Psoas muscle (tissue), 8 donors: ENCODE results near the gene EIF5. TPM values are rescaled to one million over a fixed set of nuclear protein-coding genes. Genes with fewer than 3 reads are reported as not detected.

Experiments
- ATAC-seq, 4 donors: fragments of 200-7000 bp; cut with Tn5 transposase; one replicate each; pipeline ENCODE4 v1.9.1; 2020; ENCODE audit warnings: moderate library complexity in 3 of 4, mild to moderate bottlenecking in 2 of 4
- DNase-seq, 2 donors: peaks; one replicate each; pipeline ENCODE4 v3.0.0-alpha.2; 2020
- H3K27ac ChIP-seq: fragments of 200-600 bp; one replicate; pipeline ENCODE4 v1.8.0; 2022
- H3K27me3 ChIP-seq, 3 donors: fragments of 200-600 bp in 1 of 3; one replicate each; pipeline versions ENCODE4 v1.6.1 to v1.8.0; 2013 to 2022; ENCODE audit warnings: low read length in 2 of 3, mild to moderate bottlenecking in 2 of 3, moderate library complexity in 1 of 3; ENCODE audit not compliant: insufficient read depth in 3 of 3
- H3K36me3 ChIP-seq, 2 donors: fragments of 200-600 bp in 1 of 2; one replicate each; pipeline versions ENCODE4 v1.6.1 to v1.8.0; 2013 to 2022; ENCODE audit warnings: low read depth in 1 of 2, mild to moderate bottlenecking in 1 of 2, moderate library complexity in 1 of 2; ENCODE audit not compliant: insufficient read depth in 1 of 2
- H3K4me1 ChIP-seq: fragments of 200-600 bp; one replicate; pipeline ENCODE4 v1.8.0; 2022
- H3K4me3 ChIP-seq: fragments of 200-600 bp; one replicate; pipeline ENCODE4 v1.8.0; 2022; ENCODE audit warnings: mild to moderate bottlenecking
- H3K9me3 ChIP-seq: fragments of 200-600 bp; one replicate; pipeline ENCODE4 v1.8.0; 2022
- CTCF ChIP-seq: fragments of 200-600 bp; IDR thresholded peaks from one replicate; pipeline ENCODE4 v1.8.0; 2022; ENCODE audit warnings: antibody characterized with exemption
- WGBS, 3 donors: extraction: QIAGEN DNeasy Blood & Tissue Kit; methylation state at CpG; one replicate each; pipeline versions ENCODE4 v1.1.6 to v1.1.7; 2013; 5-methylcytosine and 5-hydroxymethylcytosine counted together
- intact Hi-C, 2 donors: fragments of 100-400 bp; cut with DNase I; formaldehyde crosslinking; loops; one replicate each; pipeline versions ENCODE4 v1.11.0 to v1.14.2; 2022
- polyA plus RNA-seq, 3 donors: library from polyadenylated mRNA; stranded (reverse); fragments of 200-250 nt; gene quantifications; one replicate each; pipeline ENCODE4 v1.2.3, GENCODE V29; 2013
- total RNA-seq, 4 donors: library from RNA; stranded (reverse); fragmentation: NEBNext Ultra II Directional in 2 of 4; extraction: Animal tissue kit (Norgen Biotek cat#: 25700) in 2 of 4; gene quantifications; one replicate each; pipeline versions ENCODE4 v1.2.1 to v1.2.4, GENCODE V29; 2021 to 2023
- donor health status: healthy with polysubstance abuse.
- donor health status: DM: no; HTN: no; CAD: no; lungs with moderate emphysema.
- donor health status: Bipolar disorder and iron deficiency.
- donor health status: healthy.
- donor health status: DM: yes; HTN: yes; CAD: no.
- donor health status: DM: no; HTN: no; CAD: no.
- donor health status: DM: no; HTN: no; CAD: no.
- donor health status: DM: yes; HTN: yes; CAD: no.

Gene EIF5
- total and polyA plus RNA-seq, 7 donors, result 163 to 535 (median 381) TPM

DNA sequence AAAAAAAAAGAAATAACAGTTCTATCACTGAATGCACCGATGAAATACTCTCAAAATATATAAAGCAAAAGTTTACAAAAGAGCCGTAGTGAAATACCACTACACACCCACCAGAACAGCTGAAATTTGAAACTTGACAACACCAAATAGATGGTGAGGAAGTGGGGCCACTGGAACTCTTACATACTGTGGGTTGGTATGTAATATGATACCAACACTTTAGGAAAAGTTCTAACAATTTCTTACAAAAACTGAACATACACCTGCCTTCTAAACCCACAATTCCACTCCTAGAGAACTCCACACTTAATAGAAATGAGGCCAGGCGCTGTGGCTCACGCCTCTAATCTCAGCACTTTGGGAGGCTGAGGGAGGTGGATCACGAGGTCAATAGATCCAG lies 14.1 kb downstream of the EIF5 start:
- 72 to 76% (median 73%) methylated on average over 5 of the region's 5 CpGs for WGBS, 3 donors
- no peak overlapping the region for H3K4me3 ChIP-seq

DNA sequence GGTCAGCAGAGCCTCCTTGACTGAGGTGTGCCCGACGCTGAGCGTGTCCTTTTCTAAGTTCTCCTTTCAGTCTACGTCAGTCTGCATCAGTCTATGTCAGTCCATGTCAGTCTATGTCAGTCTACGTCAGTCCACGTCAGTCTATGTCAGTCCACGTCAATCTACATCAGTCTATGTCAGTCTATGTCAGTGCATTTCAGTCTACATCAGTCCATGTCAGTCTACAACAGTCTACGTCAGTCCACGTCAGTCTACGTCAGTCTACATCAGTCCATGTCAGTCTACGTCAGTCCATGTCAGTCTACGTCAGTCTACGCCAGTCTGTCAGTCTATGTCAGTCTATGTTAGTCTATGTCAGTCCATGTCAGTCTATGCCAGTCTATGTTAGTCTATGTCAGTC lies 15.9 kb downstream of the EIF5 start:
- WGBS, 3 donors, result 89 to 91% (median 90%) methylated on average over 13 of the region's 13 CpGs
- Histone ChIP-seq H3K9me3 (no peaks in the 10 kb centered on the region), H3K27ac (no peak overlapping the region), H3K36me3 (peaks cover 0 to 2% of the 10 kb centered on the region in 2 donors), H3K4me3 (no peak overlapping the region), H3K4me1 (no peaks in the 10 kb centered on the region), H3K27me3 (no peaks in the 10 kb centered on the region)
- DNase-seq (no peak), ATAC-seq (no peak)
- TF ChIP-seq CTCF, result no peak
- intact Hi-C loops, result no loop called here

More for the DNA sequence above, 14.1 kb downstream of the EIF5 start:
- Histone ChIP-seq H3K4me1 (no peaks in the 10 kb centered on the region), H3K36me3 (peaks cover 8 to 20% of the 10 kb centered on the region in 2 donors), H3K27ac (no peak overlapping the region), H3K27me3 (no peaks in the 10 kb centered on the region), H3K9me3 (no peaks in the 10 kb centered on the region)
- ATAC-seq (no peak), DNase-seq (no peak)
- intact Hi-C loops, result no loop called here
- no peak for TF ChIP-seq CTCF

- Histone ChIP-seq H3K27me3 (no peaks in the 10 kb centered on the region), H3K9me3 (no peaks in the 10 kb centered on the region), H3K4me3 (no peak overlapping the region), H3K27ac (no peak overlapping the region), H3K4me1 (no peaks in the 10 kb centered on the region), H3K36me3 (no peaks in the 10 kb centered on the region)
- DNase-seq, result no peak
- intact Hi-C loops, result no loop called here
- TF ChIP-seq CTCF, result no peak
- no peak for ATAC-seq
- WGBS, 3 donors, result 77 to 80% (median 78%) methylated on average over 7 of the region's 7 CpGs
Observed at GRCh38 chr14:103353362-103353761, 19.3 kb downstream of the EIF5 start.

- no peak for ATAC-seq
- H3K27ac ChIP-seq, result no peak overlapping the region
- DNase-seq, result no peak
Observed at GRCh38 chr14:103354141-103354540, 20.1 kb downstream of the EIF5 start.

More at GRCh38 chr14:103354141-103354540, 20.1 kb downstream of the EIF5 start:
- Histone ChIP-seq H3K36me3 (no peaks in the 10 kb centered on the region), H3K9me3 (no peaks in the 10 kb centered on the region), H3K4me3 (no peak overlapping the region), H3K27me3 (no peaks in the 10 kb centered on the region), H3K4me1 (no peaks in the 10 kb centered on the region)
- WGBS, 3 donors, result 76 to 82% (median 81%) methylated on average over 7 of the region's 7 CpGs
- TF ChIP-seq CTCF, result no peak
- intact Hi-C loops, result no loop called here
